H9 (cell line): Measurements from ENCODE around the gene PRSS3. TPM values are rescaled to one million over a fixed set of nuclear protein-coding genes. Genes with fewer than 3 reads are reported as not detected.

Experiments
- DNase-seq: peaks from one replicate; pipeline ENCODE4 v3.0.0-alpha.2; 2017
- H2AFZ ChIP-seq: one replicate; pipeline ENCODE4 v1.6.1; 2013; ENCODE audit warnings: mild to moderate bottlenecking, low read length, control low read depth, moderate library complexity
- H2AK5ac ChIP-seq: 2 replicates; pipeline ENCODE4 v1.6.1; 2013; ENCODE audit warnings: low read length, control low read depth, mixed read lengths; ENCODE audit not compliant: insufficient read length
- H2BK120ac ChIP-seq: one replicate; pipeline ENCODE4 v1.6.1; 2013; ENCODE audit warnings: low read depth, mild to moderate bottlenecking, low read length, control low read depth, inconsistent platforms; ENCODE audit not compliant: poor library complexity, severe bottlenecking
- H2BK12ac ChIP-seq: 2 replicates; pipeline ENCODE4 v1.6.1; 2013; ENCODE audit warnings: low read length, control low read depth, mixed read lengths, low read depth; ENCODE audit not compliant: insufficient read length
- H2BK15ac ChIP-seq: 2 replicates; pipeline ENCODE4 v1.6.1; 2013; ENCODE audit warnings: low read depth, low read length, control low read depth
- H2BK20ac ChIP-seq: one replicate; pipeline ENCODE4 v1.6.1; 2013; ENCODE audit warnings: low read depth, mild to moderate bottlenecking, low read length, control low read depth, inconsistent platforms; ENCODE audit not compliant: poor library complexity, severe bottlenecking
- H2BK5ac ChIP-seq: 2 replicates; pipeline ENCODE4 v1.6.1; 2013; ENCODE audit warnings: low read length, control low read depth, mixed read lengths; ENCODE audit not compliant: insufficient read length
- H3K14ac ChIP-seq: 2 replicates; pipeline ENCODE4 v1.6.1; 2013; ENCODE audit warnings: low read length, control low read depth; ENCODE audit not compliant: insufficient read depth
- H3K18ac ChIP-seq: 2 replicates; pipeline ENCODE4 v1.6.1; 2013; ENCODE audit warnings: low read depth, mild to moderate bottlenecking, mixed read lengths, low read length, control low read depth; ENCODE audit not compliant: insufficient read length
- H3K23ac ChIP-seq: 2 replicates; pipeline ENCODE4 v1.6.1; 2013; ENCODE audit warnings: low read length, control low read depth, mixed read lengths, low read depth; ENCODE audit not compliant: insufficient read length
- H3K23me2 ChIP-seq: 2 replicates; pipeline ENCODE4 v1.6.1; 2013; ENCODE audit warnings: low read depth, mild to moderate bottlenecking, mixed read lengths, low read length, control low read depth; ENCODE audit not compliant: insufficient read length, poor library complexity, severe bottlenecking
- H3K27ac ChIP-seq: 2 replicates; pipeline ENCODE4 v1.5.1; 2013; ENCODE audit warnings: low read length, control low read depth, mixed read lengths, low read depth; ENCODE audit not compliant: insufficient read length
- H3K27me3 ChIP-seq: 2 replicates; pipeline ENCODE4 v1.6.1; 2013; ENCODE audit warnings: low read length, control low read depth, inconsistent platforms; ENCODE audit not compliant: insufficient read depth
- H3K4ac ChIP-seq: 2 replicates; pipeline ENCODE4 v1.6.1; 2013; ENCODE audit warnings: low read depth, mild to moderate bottlenecking, control low read depth, inconsistent platforms, low read length, moderate library complexity
- H3K4me1 ChIP-seq: 2 replicates; pipeline ENCODE4 v1.6.1; 2013; ENCODE audit warnings: low read length, control low read depth, inconsistent platforms; ENCODE audit not compliant: insufficient read depth
- H3K4me2 ChIP-seq: 2 replicates; pipeline ENCODE4 v1.6.1; 2013; ENCODE audit warnings: low read length, control low read depth, mixed read lengths; ENCODE audit not compliant: insufficient read length, insufficient read depth
- H3K56ac ChIP-seq: 2 replicates; pipeline ENCODE4 v1.6.1; 2013; ENCODE audit warnings: low read depth, mild to moderate bottlenecking, mixed read lengths, low read length, control low read depth; ENCODE audit not compliant: insufficient read length
- H3K79me1 ChIP-seq: 2 replicates; pipeline ENCODE4 v1.6.1; 2013; ENCODE audit warnings: low read depth, mild to moderate bottlenecking, moderate library complexity, low read length, control low read depth, inconsistent platforms; ENCODE audit not compliant: insufficient read depth, poor library complexity, severe bottlenecking
- H3K79me2 ChIP-seq: 2 replicates; pipeline ENCODE4 v1.6.1; 2013; ENCODE audit warnings: low read length, control low read depth, inconsistent platforms; ENCODE audit not compliant: insufficient read depth
- H3K9ac ChIP-seq: 2 replicates; pipeline ENCODE4 v1.6.1; 2013; ENCODE audit warnings: low read length, control low read depth, mixed read lengths; ENCODE audit not compliant: insufficient read length; ENCODE audit errors: extremely low read depth
- H3K9me3 ChIP-seq: one replicate; pipeline ENCODE4 v1.6.1; 2013; ENCODE audit warnings: low read depth, low read length, inconsistent platforms; ENCODE audit not compliant: control insufficient read depth
- H3T11ph ChIP-seq: one replicate; pipeline ENCODE4 v1.6.1; 2013; ENCODE audit warnings: mild to moderate bottlenecking, low read length, control low read depth, inconsistent platforms
- H4K20me1 ChIP-seq: one replicate; pipeline ENCODE4 v1.6.1; 2013; ENCODE audit not compliant: control insufficient read depth, insufficient read length, insufficient read depth
- H4K5ac ChIP-seq: 2 replicates; pipeline ENCODE4 v1.6.1; 2013; ENCODE audit warnings: low read depth, mild to moderate bottlenecking, mixed read lengths, low read length, control low read depth; ENCODE audit not compliant: insufficient read length
- H4K8ac ChIP-seq: replicated peaks from 2 replicates; pipeline ENCODE4 v1.6.1; 2013; ENCODE audit warnings: low read length, control low read depth, mixed read lengths, low read depth; ENCODE audit not compliant: insufficient read length
- H4K91ac ChIP-seq: 2 replicates; pipeline ENCODE4 v1.6.1; 2013; ENCODE audit warnings: low read depth, mild to moderate bottlenecking, moderate library complexity, mixed read lengths, low read length, control low read depth; ENCODE audit not compliant: insufficient read length
- H3K27ac Mint-ChIP-seq, 3 experiments: 2 replicates in 2 of 3; 3 replicates in 1 of 3; pipeline ENCODE4 v1.8.0; 2020 to 2021; ENCODE audit warnings: mixed read lengths in 3 of 3, mild to moderate bottlenecking in 1 of 3, moderate library complexity in 1 of 3
- H3K27me3 Mint-ChIP-seq: 2 replicates; pipeline ENCODE4 v1.8.0; 2021; ENCODE audit warnings: low read depth, mild to moderate bottlenecking, moderate library complexity, mixed read lengths
- H3K36me3 Mint-ChIP-seq, 3 experiments: 2 replicates in 2 of 3; 3 replicates in 1 of 3; pipeline ENCODE4 v1.8.0; 2020 to 2021; ENCODE audit warnings: low read depth in 3 of 3, mixed read lengths in 3 of 3; ENCODE audit not compliant: insufficient read depth in 1 of 3
- H3K4me1 Mint-ChIP-seq, 2 experiments: 2 replicates each; pipeline ENCODE4 v1.8.0; 2020; ENCODE audit warnings: mixed read lengths in 2 of 2
- H3K4me3 Mint-ChIP-seq, 2 experiments: 2 replicates in 1 of 2; 3 replicates in 1 of 2; pipeline ENCODE4 v1.8.0; 2020 to 2021; ENCODE audit warnings: mild to moderate bottlenecking in 2 of 2, mixed read lengths in 2 of 2, moderate library complexity in 1 of 2
- H3K9me3 Mint-ChIP-seq, 2 experiments: 2 replicates in 1 of 2; 3 replicates in 1 of 2; pipeline ENCODE4 v1.8.0; 2020; ENCODE audit warnings: mild to moderate bottlenecking in 2 of 2, mixed read lengths in 2 of 2, moderate library complexity in 1 of 2
- CTCF ChIP-seq: fragments of 200-600 bp; sonication (generic); conservative IDR thresholded peaks from 3 replicates; pipeline ENCODE4 v1.8.0; 2021; ENCODE audit warnings: antibody characterized with exemption, mild to moderate bottlenecking
- WGBS: extraction: QIAGEN DNeasy Blood & Tissue Kit; methylation state at CpG from one replicate; pipeline ENCODE4 v1.1.7; 2013; ENCODE audit warnings: missing lambda C conversion rate, low lambda C conversion rate, mixed read lengths; ENCODE audit not compliant: insufficient read length; ENCODE audit errors: extremely low coverage; 5-methylcytosine and 5-hydroxymethylcytosine counted together
- total RNA-seq: library from RNA; stranded (reverse); gene quantifications from 2 replicates; pipeline ENCODE4 v1.2.1, GENCODE V29; 2021

Gene PRSS3
- total RNA-seq, 1 experiment from 2014 or later = not detected

- no peak overlapping the region for H3T11ph ChIP-seq
- H4K20me1 ChIP-seq = no peaks in the 10 kb centered on the region
- no peak for TF ChIP-seq CTCF
- H3K4me2 ChIP-seq = no peak overlapping the region
- Mint-ChIP-seq H3K4me1 (0 out of 4 replicates have a peak, but pooled peaks cover 0 to under 1% of the 10 kb centered on the region in 2 experiments), H3K4me3 (no peak overlapping the region), H3K27ac (no peak overlapping the region; a peak in 1 of 7 replicates), H3K27me3 (peaks cover 7% of the 10 kb centered on the region), H3K9me3 (no peaks in the 10 kb centered on the region), H3K36me3 (no peaks in the 10 kb centered on the region)
- no peak overlapping the region for H4K91ac ChIP-seq
- H3K23ac ChIP-seq = no peak overlapping the region
- no peak overlapping the region for H4K8ac ChIP-seq
- H3K18ac ChIP-seq = no peak overlapping the region
- H3K79me1 ChIP-seq = no peaks in the 10 kb centered on the region
- no peak overlapping the region for H2BK20ac ChIP-seq
- DNase-seq = no peak
- H3K14ac ChIP-seq = no peak overlapping the region
- H3K9me3 ChIP-seq = no peaks in the 10 kb centered on the region
- H3K27me3 ChIP-seq = no peaks in the 10 kb centered on the region
- H3K4me1 ChIP-seq = no peaks in the 10 kb centered on the region; the same call in 1 of the 2 replicates
- H2AK5ac ChIP-seq = no peak overlapping the region
- H2BK120ac ChIP-seq = no peak overlapping the region
- H2AFZ ChIP-seq = no peak overlapping the region
- no peak overlapping the region for H3K27ac ChIP-seq
- H2BK15ac ChIP-seq = no peak overlapping the region
- H3K23me2 ChIP-seq = no peaks in the 10 kb centered on the region
- H2BK12ac ChIP-seq = no peak overlapping the region
- no peaks in the 10 kb centered on the region for H3K79me2 ChIP-seq
- no peak overlapping the region for H3K56ac ChIP-seq
- no peak overlapping the region for H2BK5ac ChIP-seq
- WGBS = no CpG with 5 or more reads among the region's 2 CpGs
- no peak overlapping the region for H3K9ac ChIP-seq
- no peak overlapping the region for H4K5ac ChIP-seq
- no peak overlapping the region for H3K4ac ChIP-seq
Observed at GRCh38 chr9:33786681-33787080, 8.7 kb upstream of the PRSS3 start.
